Measurements from ENCODE around the gene SLCO2B1.

Gene SLCO2B1

GRCh38 chr11:75170516-75171201 lies 19.8 kb downstream of the SLCO2B1 start:
- H3K9ac ChIP-seq, result no peak overlapping the region
- H3K79me2 ChIP-seq, result no peaks in the 10 kb centered on the region
- H2AFZ ChIP-seq, result no peak overlapping the region
- H3K4me1 ChIP-seq, result no peaks in the 10 kb centered on the region
- H3K4me3 ChIP-seq (ENCODE audit: low read depth, low read length), result no peak overlapping the region
- no peaks in the 10 kb centered on the region for H3K9me3 ChIP-seq (ENCODE audit: control insufficient read depth, low read length)
- H3K4me2 ChIP-seq (ENCODE audit: low read length), result no peak overlapping the region
- no peaks in the 10 kb centered on the region for H3K27me3 ChIP-seq (ENCODE audit: control insufficient read depth, insufficient read depth, low read length)
- TF ChIP-seq CTCF (IDR thresholded peaks at IDR 0.05), result no peak
- no peaks in the 10 kb centered on the region for H3K36me3 ChIP-seq (ENCODE audit: control insufficient read depth, insufficient read depth, low read length)
- H3K27ac ChIP-seq, result no peak overlapping the region

GRCh38 chr11:75173336-75173735 lies 22.4 kb downstream of the SLCO2B1 start:
- no peaks in the 10 kb centered on the region for H3K4me1 ChIP-seq
- H3K79me2 ChIP-seq, result no peaks in the 10 kb centered on the region
- H3K27ac ChIP-seq, result no peak overlapping the region
- no peak overlapping the region for H3K4me3 ChIP-seq (ENCODE audit: low read depth, low read length)
- no peak overlapping the region for H3K9ac ChIP-seq
- H3K9me3 ChIP-seq (ENCODE audit: control insufficient read depth, low read length), result no peaks in the 10 kb centered on the region
- H2AFZ ChIP-seq, result no peak overlapping the region
- no peaks in the 10 kb centered on the region for H3K36me3 ChIP-seq (ENCODE audit: control insufficient read depth, insufficient read depth, low read length)
- no peak overlapping the region for H3K4me2 ChIP-seq (ENCODE audit: low read length)
- TF ChIP-seq CTCF (IDR thresholded peaks at IDR 0.05), result no peak
- H3K27me3 ChIP-seq (ENCODE audit: control insufficient read depth, insufficient read depth, low read length), result no peaks in the 10 kb centered on the region

GRCh38 chr11:75174781-75175370 lies 24.0 kb downstream of the SLCO2B1 start:
- no peaks in the 10 kb centered on the region for H3K79me2 ChIP-seq
- no peak overlapping the region for H3K4me2 ChIP-seq (ENCODE audit: low read length)
- H3K36me3 ChIP-seq (ENCODE audit: control insufficient read depth, insufficient read depth, low read length), result no peaks in the 10 kb centered on the region
- H3K27ac ChIP-seq, result no peak overlapping the region
- no peaks in the 10 kb centered on the region for H3K9me3 ChIP-seq (ENCODE audit: control insufficient read depth, low read length)
- no peak overlapping the region for H3K4me3 ChIP-seq (ENCODE audit: low read depth, low read length)
- TF ChIP-seq CTCF (IDR thresholded peaks at IDR 0.05), result no peak
- no peaks in the 10 kb centered on the region for H3K4me1 ChIP-seq
- H2AFZ ChIP-seq, result no peak overlapping the region
- H3K9ac ChIP-seq, result no peak overlapping the region
- no peaks in the 10 kb centered on the region for H3K27me3 ChIP-seq (ENCODE audit: control insufficient read depth, insufficient read depth, low read length)

- Histone ChIP-seq H3K79me2 (no peaks in the 10 kb centered on the region), H3K27ac (no peak overlapping the region), H2AFZ (no peak overlapping the region), H3K4me3 (ENCODE audit: low read depth, low read length) (no peak overlapping the region), H3K36me3 (ENCODE audit: control insufficient read depth, insufficient read depth, low read length) (no peaks in the 10 kb centered on the region), H3K4me2 (ENCODE audit: low read length) (no peak overlapping the region), H3K9ac (no peak overlapping the region), H3K4me1 (no peaks in the 10 kb centered on the region), H3K27me3 (ENCODE audit: control insufficient read depth, insufficient read depth, low read length) (no peaks in the 10 kb centered on the region), H3K9me3 (ENCODE audit: control insufficient read depth, low read length) (no peaks in the 10 kb centered on the region)
- TF ChIP-seq CTCF (IDR thresholded peaks at IDR 0.05), result no peak
Observed at GRCh38 chr11:75182664-75183063, 31.8 kb downstream of the SLCO2B1 start.

GRCh38 chr11:75184051-75184450 lies 33.1 kb downstream of the SLCO2B1 start:
- no peak overlapping the region for H2AFZ ChIP-seq
- no peaks in the 10 kb centered on the region for H3K79me2 ChIP-seq
- no peak overlapping the region for H3K4me2 ChIP-seq (ENCODE audit: low read length)
- H3K27me3 ChIP-seq (ENCODE audit: control insufficient read depth, insufficient read depth, low read length), result no peaks in the 10 kb centered on the region
- H3K9ac ChIP-seq, result no peak overlapping the region
- no peaks in the 10 kb centered on the region for H3K4me1 ChIP-seq
- H3K4me3 ChIP-seq (ENCODE audit: low read depth, low read length), result no peak overlapping the region
- no peaks in the 10 kb centered on the region for H3K36me3 ChIP-seq (ENCODE audit: control insufficient read depth, insufficient read depth, low read length)
- no peak for TF ChIP-seq CTCF (IDR thresholded peaks at IDR 0.05)
- H3K27ac ChIP-seq, result no peak overlapping the region
- H3K9me3 ChIP-seq (ENCODE audit: control insufficient read depth, low read length), result no peaks in the 10 kb centered on the region
